Activated naive CD4-positive, alpha-beta T cell treated with anti-CD3 and anti-CD28 coated beads, Interleukin-2, amount 10 ng/mL, durations not matched to agents 5 hours and 36 hours (primary cell): ENCODE results near the gene GOLGA8B. TPM values are rescaled to one million over a fixed set of nuclear protein-coding genes. Genes with fewer than 3 reads are reported as not detected.

Experiments
- total RNA-seq, 2 experiments: library from RNA; stranded (reverse); gene quantifications; one replicate each; pipeline ENCODE4 v1.2.3, GENCODE V29; 2021

Gene GOLGA8B
- total RNA-seq: 100 to 1,000 TPM; 259 to 305 TPM

GRCh38 chr15:34583399-34584329 lies at the start of gene GOLGA8B:
Gene GOLGA8B (minus strand): TSS chr15:34583651. CDS start chr15:34535912, 47,739 bp downstream.

Other genes starting within 250 kb of the GOLGA8B start
- gene SLC12A6, start 245.9 kb downstream of the GOLGA8B start, total RNA-seq: 10 to 100 TPM; 46.7 to 51.2 TPM
- gene NOP10, start 240.5 kb downstream of the GOLGA8B start, total RNA-seq: 100 to 1,000 TPM; 160 to 162 TPM
- gene NUTM1, start 240.3 kb downstream of the GOLGA8B start, total RNA-seq: not detected
- 100 to 1,000 TPM in 1 of 2 experiments, 10 to 100 TPM in 1; 96.8 to 101 TPM for gene LPCAT4, start 216.5 kb downstream of the GOLGA8B start, total RNA-seq
- 100 to 1,000 TPM; 183 to 185 TPM for gene GOLGA8A, start 145.8 kb downstream of the GOLGA8B start, total RNA-seq
- gene GJD2, start 171.3 kb upstream of the GOLGA8B start, total RNA-seq: not detected
- not detected for gene ACTC1, start 211.9 kb upstream of the GOLGA8B start, total RNA-seq